Stimulated activated CD4-positive, alpha-beta T cell treated with anti-CD3 and anti-CD28 coated beads, Interleukin-12 subunit alpha, Interleukin-12 subunit beta, amount 100 ng/mL, for 48 hours (primary cell): Measurements from ENCODE around the gene FOSL2.
A peak's percentile ranks its signal among the peaks of the same experiment; 100 is the strongest.
"Not testable (repeated sequence)": the region's sequence is repeated elsewhere in the genome, so short reads cannot be mapped to it uniquely, and the experiment has no call there.

Experiments
- DNase-seq, 3 donors: peaks; one replicate each; pipeline ENCODE4 v3.0.0-alpha.2; 2020; ENCODE audit warnings: low read depth in 2 of 3, low spot score in 1 of 3

Gene FOSL2

DNA sequence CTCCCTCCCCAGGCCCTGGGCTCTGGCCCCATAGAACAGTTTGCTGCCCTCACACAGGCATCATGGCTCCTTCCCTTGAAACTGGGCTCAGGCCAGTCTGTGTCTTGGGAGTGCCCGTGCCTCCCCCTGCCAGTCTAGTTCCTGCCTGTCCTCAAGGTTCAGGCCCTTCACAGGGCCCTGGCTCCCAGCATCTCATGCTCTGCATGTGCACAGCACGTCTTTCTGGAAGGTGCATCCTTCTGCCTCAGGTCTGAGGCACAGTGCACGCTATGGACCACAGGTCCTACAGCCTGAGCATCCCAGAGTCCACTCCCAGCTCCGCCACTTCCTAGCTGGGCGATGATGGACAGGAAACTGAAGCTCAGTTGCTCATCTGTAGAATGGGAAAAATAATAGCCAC is 35.6 kb upstream of the FOSL2 start:
- DNase-seq: no peak

DNA sequence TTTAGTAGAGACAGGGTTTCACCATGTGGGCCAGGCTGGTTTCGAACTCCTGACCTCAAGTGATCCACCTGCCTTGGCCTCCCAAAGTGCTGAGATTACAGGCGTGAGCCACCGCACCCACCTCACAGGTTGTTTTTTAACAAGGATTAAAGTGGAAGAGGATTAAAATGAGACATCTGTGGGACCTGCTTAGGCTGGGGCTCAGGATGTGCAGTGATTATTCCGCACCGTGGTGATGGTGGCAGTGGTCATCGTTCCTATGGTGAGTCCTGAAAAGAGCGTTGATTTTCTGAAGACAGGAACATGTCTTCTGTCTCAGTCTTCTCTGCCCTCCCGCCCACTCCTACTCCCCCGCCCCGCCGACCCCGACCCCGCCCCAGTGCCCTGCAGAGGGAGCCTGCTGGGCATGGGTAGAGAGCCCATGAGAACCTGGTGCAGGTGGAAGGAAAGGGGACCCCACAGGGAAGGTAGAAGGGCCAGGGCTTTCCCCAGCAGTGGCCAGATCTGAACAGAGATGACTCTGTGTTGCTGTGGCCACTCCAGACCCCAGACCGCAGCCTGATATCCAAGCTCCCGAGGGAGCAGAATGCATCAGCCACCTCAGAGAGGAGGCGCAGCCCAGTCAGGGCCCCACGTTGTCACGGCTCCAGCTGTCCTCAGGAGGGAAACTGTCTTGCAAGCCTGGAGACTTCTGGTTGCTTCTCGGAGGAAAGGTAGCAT is 34.5 kb upstream of the FOSL2 start:
- no peak for DNase-seq

DNA sequence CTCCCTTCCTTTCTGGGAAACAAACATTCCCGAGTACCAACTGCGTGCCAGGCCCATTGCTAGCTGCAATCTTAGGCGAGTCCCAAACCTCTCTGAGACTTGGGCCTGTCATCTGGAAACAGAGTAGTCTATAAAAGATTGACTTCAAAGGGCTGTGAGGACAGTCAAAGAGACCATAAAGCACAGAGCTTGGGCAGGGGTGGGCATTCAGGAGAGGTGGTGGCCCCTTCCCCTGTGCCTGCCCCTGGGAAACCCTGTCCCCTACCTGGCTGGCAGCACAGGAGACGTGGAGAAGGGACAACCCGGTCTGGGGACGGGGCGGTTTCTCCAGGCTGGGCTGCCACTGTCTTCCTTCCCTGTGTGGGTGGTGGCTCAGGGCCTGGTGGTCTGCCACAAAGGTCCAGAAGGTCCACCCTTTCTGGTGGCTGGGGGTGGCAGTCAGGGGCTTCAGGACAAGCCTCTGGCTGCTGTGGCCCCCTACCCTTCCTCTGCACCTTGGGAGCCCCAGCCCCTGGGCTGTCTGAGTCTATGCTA is 33.9 kb upstream of the FOSL2 start:
- DNase-seq: no peak

DNA sequence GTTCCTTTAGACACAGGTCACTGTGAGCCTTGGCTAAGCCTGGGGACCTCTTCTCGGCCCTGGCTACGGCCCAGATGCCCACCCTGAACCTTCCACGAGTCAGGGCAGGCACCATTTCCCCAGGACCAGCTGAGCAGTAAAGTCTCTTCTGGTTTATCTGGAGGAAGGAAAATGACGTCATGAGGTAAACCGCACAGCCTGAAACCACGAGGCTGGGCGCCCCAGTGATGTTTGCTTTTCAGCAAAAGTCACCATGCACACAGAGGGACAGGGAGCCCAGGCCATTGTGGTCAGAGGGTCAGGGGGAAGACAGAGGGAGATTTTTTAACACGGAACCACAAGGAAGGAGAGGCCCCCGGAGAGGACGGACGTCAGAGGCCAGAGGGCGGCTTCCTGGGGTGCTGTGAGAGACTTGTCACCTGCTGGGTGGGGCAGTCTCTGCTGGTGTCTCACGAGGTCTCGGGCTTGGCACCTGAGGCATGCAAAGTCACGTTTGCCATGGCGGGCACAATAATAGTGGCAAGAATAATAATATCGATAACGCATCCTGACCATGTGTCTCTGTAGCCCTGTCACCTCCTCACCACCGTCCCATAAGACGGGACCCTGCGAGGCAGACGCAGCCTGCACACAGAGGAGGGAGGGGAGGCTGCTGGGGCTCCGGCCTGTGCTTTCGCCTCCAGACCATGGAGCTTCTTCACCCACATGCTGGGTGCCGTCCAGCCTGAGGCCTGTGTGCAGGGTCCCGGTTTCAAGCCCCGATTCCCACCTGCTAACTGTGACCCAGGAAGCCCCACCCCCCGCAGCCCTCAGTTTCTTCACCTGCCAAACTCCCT is 33.2 kb upstream of the FOSL2 start:
- peak; percentile 65 to 86 (median 74) for DNase-seq

DNA sequence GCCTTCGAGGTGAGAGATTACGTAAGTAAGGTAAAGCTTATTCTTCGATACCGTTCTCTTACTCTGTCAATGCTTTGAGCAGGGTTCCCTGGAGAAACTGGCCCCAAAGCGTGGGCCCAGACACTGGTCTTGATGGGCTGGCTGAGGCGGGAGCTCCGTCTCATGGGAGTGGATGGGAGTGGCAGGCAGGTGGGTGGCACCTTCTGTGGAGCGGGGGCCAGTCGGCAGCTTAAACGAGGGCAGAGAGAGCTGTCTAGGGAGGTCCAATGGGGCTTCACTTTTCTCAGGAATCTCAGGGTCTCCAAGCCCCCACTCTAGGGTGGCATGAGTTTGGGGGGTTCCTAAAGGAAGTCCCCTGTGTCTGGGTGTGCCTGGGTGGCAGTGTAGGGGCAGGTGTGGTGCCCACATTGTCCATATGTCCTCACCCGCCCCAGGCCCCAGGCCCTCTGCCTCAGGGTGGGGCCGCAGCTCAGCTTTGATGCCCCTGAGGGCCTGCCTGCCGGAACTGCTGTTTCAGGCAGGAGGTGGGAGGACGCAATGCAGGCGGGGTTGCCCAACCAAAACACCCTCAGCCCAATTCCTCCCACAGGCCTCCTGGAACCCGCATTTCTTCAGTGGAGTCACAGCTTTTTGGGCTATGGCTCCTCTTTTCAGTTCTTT is 32.5 kb upstream of the FOSL2 start:
- no peak for DNase-seq

DNA sequence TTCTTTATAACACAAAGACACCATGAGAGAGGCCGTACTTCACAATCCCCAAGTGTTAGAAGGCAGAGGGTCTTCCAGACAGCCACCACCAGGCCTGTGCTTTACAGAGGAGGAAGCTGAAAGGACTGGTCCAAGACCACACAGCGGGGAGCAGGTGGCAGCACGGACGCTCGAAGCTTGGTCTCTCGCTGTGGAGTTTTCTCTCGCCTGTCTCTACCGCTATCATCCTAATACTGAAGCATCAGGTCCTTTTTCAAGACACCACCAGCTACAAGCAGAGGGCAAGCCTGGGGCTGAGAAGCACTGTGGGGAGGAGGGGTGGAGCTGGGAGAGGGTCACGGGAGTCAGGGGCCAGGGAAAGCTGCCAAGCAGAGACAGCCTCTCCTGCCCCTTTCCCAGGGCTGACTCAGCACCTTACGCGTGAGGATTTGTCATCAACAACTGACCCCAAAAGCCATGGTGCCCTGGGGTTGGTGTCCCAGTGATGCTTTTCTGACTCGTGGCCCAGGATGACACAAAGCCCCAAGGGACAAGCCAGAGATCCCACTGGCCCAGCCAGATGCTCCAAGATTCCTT is 31.9 kb upstream of the FOSL2 start:
- DNase-seq: no peak

DNA sequence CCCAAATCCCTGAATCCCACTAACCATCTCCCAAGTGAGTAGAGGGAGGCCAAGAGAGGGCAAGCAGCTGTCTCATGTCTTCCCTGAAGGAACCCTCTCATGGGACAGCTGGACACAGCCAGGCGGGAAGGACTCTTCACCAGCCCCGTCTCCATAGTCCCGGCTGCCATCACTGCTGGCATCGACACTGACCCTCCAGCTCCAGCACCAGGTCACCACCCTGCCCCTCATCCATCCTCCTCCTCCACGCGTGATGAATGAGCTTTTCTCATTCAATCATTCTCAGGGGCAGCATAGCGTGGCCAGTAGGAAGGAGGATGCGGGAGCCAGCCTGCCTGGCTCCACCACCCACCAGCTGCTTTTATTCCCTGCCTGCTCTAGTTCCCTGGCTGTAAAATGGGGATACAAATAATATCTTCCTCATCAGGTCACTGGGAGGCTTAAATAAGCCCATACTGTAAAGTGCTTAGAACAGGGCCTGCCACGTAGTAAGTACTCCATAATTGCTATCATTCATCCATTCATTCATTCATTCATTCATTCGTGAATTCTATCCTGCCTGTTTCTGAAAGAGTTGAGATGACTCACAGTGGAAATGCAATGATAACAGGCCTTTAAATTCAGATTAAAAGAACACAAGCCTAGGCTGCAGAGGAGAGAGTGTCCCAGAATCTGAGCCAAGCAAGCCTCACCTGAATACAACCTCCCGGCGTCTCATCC is 30.5 kb upstream of the FOSL2 start:
- no peak for DNase-seq

DNA sequence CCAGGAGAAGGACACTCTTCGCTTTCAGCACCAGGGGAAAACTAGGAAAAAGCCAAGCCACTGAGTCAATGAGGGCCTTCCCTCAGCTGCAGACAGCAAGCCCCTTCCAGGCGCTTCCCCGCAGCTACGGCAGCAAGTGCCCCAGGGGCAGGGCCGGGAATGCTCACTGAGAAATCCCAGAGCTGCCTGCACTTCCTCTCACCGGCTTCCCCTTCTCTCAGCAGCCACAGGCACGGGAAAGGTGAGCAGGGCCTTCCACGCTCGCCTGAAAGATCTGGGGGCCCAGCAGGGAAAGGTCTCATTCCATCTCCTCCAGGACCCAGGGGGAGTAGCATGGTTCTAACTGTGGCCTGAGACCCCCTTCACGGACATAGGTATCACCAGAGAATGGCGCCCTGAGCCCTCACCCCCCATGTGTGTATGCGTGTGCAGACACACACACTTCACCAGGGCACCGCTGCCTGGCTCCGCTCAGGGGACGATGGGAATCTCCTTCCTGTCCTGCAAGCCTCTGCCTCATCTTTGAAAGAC is 29.6 kb upstream of the FOSL2 start:
- DNase-seq: no peak

DNA sequence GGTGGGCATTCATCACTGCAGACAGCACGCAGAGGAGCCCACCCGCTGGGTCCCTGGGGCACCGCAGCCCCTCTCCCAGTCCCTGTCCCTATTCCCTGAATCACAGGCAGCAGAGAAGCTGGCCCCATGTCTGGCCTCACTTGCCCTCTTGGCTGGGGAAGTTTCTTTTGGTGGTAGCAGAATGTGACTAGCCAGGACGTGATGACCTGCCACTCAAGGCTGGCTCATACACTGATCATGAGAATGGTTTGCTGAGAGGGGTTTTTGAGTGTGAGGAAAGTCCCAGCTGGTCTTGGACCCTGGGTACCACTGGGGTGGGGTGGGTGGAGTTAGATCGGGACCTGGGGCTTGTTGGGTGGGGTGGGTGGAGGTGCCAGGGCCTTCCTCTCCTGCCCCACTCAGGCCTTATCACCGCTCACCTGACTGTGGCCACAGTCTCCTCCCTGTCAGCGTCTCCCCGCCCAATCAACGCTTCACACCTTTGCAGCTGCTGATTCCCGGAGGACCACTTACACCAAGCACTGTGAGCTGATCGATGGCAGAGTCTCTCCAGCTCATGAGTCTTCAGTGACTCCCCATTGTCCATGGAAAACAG is 28.9 kb upstream of the FOSL2 start:
- DNase-seq: no peak

DNA sequence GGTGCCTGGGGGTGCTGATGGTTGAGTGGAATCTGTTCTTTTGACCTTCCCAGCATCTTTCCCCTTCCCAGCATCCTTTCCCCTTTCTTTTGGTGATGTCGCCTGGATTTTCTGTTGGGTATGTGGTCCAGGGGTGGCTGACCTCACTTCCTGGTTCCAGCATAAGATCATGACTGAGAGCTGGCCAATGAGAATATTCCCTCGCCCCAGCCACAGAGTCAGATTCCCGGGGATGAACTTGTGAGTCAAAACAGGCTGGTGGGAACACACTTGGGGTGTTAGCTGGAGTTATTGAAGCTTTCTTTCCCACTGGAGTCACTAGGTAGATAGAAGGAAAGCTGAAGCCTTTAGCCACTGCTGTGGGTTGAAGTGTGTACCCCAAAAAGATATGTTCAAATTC is 28.0 kb upstream of the FOSL2 start:
- no peak for DNase-seq

DNA sequence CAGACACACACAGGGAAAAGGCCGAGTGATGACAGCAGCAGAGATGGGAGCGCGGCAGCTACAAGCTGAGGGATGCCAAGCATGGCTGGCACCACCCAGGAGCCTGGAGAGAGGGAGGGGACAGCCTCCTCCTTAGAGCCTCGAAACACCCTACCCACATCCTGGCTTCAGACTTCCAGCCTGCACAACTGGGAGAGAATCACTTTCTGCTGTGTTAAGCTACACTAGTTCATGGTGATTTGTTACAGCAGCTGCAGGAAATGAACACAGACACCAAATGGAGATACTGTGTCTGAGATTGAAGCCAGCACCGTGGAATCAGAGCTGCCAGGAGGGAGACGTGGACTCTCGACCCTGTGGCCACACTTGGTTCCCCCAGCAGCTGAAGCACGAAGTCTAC is 27.5 kb upstream of the FOSL2 start:
- no peak for DNase-seq

DNA sequence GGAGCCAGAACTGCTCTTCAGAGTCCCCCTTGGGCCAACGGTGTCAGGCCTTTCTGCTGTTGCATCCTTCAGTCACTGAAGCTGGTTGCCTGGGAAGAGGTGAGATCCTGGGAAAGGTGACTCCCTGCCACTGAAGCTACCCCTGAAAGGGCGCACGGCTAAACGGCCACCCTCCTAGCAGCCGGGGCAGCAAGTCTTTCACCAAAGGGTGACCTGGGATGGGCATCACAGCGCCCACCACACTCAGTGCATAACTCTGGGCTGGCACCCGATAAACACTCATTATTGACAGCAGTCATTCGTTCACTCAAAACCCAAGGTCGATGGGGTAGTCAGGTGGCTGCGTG is 26.5 kb upstream of the FOSL2 start:
- DNase-seq: no peak

DNA sequence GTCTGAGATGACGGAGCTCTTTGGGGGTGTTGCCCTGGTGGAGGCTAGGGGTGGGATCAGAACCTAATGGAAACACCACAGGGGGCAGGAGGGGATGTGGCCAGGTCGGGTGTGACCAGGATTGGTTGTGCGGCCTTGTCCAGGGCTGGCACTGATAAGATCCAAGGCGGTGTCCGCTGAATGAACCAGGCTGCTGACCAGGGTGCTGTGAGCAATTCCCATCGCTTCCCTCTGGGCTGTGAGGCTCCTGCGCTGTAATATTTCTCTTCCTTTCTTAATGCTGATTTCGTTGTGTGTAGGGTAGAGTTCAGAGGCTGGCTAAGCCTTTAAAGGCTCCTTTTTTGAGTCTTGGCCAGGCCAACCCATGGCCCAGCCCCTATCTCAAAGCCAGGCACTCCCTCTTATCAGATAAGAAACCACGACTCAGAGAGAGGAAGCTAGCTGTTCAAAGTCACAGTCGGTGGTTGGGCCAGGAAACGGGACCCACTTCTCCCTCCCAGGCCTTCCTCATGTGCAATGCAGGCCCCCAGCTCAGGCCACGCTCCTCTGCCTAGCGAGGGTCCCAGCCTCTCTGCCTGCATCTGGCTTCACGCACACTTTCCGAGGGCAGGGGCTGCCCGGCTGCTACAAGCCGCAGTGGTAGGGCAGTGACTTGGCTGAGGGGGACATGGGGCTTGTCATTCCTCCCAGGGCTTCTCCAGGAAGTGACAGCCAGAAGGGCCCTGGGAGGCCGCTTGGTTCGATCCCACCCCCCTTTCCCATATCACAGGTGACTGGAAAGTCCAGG is 26.0 kb upstream of the FOSL2 start:
- peak in 1 of 3 donors; percentile 34 for DNase-seq

DNA sequence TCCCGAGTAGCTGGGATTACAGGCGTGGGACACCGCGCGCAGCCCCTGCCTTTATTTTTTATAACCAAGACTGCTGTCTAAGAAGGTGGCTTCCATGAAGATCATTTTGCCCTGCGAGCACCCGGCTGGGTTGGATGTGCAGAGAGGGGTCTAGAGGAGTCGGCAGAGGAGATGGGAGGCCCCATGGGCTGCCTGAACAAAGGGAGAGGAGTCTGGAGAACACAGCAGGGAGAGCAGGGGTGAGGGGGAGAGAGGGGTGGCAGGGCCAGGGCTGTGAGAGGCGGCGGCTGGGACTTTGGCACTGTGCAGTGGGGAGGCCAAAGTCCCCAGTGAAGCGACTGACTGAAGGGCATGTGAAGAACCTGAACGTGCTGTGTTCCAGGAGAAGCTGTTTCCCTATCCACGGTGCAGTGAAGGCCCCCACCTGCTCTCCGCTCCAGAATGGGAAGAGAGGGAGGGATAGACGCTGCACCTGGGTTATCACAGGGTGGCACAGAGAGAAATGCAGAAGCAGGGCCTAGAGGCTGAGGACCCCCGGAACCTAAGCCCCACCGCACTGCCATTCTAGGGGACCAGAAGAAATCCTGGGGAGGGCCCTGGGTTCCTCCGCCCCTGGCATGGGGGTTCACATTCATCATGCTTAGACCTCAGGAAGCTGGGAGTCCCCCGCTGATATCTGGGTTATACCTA is 24.8 kb upstream of the FOSL2 start:
- DNase-seq: no peak

DNA sequence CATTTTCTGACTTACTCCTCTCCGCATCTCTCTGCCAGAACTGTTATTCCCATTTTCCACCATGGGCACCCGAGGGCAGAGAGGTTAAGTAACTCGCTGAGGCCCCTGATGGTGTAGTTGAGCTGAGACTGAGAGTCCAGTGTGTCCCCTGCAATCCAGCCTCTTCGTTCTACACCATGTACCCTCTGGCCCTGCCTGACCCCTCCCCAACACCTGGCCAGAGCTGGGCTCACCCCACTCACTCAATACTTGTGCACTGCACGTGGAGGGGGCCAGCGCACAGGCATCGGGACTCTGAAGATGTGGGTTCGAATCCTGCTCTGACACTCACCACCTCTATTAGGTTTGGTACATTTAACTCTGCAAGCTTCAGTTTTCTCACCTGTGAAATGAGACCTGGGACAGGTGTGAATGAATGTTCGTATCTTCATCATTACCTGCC is 24.3 kb upstream of the FOSL2 start:
- DNase-seq: no peak

DNA sequence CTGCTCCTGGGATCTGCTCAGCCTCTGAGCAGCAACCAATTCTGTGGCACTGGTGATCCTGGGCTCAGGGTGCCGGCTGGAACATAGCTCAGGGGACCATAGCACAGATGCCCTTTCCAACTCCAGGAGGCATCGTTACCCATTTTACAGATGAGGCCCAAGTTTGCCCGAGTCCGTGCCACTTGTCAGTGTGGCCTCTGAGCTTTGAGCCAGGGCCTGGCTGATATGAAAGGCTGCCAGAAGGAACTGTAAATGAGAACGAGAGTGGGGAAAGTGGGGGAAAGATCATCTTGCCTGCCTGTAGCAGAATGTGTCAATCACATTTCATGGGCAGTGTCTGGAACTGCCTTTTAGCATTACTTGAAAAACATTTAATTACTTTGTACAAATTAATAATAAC is 23.3 kb upstream of the FOSL2 start:
- no peak for DNase-seq

DNA sequence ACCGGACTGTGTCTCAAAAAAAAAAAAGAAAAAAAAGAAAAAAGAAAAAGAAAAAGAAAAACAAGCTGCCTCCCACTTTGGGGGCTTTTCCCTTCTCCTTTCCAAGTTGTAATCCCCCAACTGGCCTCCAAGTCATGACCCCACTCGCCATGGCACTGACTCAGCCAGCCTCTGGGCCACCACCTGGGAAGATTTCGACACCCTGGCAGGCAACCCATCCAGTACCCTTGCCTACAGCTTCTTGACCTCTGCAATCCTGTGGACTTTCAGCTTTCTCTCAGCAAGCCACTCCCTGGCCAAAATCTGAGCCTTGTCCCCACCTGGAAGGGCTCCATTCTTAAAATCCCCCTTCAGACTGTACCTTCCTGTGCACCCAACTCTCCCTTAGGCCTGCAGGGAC is 22.3 kb upstream of the FOSL2 start:
- no peak for DNase-seq

DNA sequence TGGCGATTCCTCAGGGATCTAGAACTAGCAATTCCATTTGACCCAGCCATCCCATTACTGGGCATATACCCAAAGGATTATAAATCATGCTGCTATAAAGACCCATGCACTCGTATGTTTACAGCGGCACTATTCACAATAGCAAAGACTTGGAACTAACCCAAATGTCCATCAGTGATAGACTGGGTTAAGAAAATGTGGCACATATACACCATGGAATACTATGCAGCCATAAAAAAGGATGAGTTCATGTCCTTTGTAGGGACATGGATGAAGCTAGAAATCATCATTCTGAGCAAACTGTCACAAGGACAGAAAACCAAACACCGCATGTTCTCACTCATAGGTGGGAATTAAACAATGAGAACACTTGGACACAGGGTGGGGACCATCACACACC is 20.9 kb upstream of the FOSL2 start:
- DNase-seq: not testable (repeated sequence)

DNA sequence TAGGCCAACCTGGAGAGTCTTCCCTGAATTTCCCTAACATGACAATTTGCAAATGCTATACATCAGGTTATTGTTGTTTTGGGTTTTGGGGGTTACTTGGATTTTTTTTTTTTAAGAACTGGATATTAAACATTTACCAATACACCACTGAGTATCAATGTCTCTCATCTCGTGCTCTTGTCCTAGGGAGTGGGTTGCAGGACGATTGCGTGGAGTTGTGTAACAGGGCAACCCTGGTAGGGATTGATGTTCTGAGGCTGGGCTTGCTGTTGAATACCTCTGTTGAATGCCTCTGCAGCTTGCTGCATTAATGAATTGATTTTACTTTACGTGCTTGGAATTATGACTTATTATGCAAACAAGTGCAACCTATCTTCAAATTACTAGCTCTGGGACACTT is 18.8 kb upstream of the FOSL2 start:
- DNase-seq: no peak
